HG03469 (cell line): ENCODE data around the gene APC2.
"Not testable (repeated sequence)": the region's sequence is repeated elsewhere in the genome, so short reads cannot be mapped to it uniquely, and the experiment has no call there.

Experiments
- ATAC-seq: cut with Tn5 transposase; IDR thresholded peaks from one replicate; pipeline ENCODE4 v1.9.1; 2021; ENCODE audit warnings: mild to moderate bottlenecking, moderate library complexity, moderate number of reproducible peaks; ENCODE audit not compliant: unreplicated experiment

The APC2 gene

GRCh38 chr19:1429750-1430149 lies 20.2 kb upstream of the APC2 start:
- ATAC-seq: no peak

DNA sequence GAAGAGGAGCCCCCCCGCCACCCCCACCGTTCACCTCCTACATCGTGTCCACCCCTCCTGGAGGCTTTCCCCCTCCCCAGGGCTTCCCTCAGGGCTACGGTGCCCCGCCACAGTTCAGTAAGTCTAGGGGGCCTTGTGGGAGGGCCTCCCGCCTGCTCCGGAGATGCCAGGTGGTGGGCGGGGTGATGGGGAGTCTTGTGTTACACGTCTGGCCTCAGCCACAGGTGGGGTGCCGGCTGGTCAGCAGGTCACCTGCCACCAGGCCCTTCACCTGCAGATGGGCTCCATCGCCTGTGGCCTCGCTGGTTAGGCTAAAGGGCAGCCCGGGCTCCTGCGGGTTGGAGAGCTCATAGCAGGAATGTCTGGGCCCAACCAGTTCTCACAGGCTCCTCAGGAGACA lies 19.7 kb upstream of the APC2 start:
- ATAC-seq: no peak

DNA sequence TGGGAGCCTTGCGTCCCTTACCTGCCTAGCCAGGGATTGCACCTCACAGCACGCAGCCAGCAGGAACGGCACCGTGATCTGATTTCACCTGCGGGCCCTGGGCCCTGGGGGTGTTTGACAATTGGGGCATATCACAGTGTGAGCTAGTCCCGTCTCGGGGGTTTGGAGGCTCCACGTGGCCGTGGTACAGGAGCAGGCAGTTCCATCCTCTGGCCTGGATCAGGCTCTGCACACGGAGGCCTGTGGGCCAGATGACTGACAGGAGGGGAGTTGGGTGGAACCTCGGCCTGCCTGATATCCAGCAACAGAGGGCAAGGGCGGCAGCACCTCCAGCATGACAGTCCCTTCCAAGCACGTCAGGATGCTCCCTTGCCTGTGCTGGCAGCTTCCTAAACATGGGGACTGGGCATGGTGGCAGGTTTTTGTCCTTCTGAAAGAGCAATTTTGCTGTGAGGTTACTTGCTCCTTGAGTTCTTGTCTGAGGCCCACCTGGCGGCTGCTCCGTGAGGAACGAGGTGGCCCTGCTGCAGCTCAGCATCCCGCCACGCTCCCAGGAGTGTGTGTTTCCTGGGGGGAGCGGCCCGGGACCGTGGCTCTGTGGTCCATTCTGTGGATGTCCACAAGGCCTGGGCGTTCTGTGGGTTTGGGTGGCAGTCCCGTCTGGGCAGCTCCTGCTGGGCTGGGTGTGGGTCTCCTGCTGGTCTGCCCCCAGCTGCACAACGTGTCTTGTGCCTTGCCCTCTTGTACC lies 18.0 kb upstream of the APC2 start:
- no peak for ATAC-seq

- no peak for ATAC-seq
These were observed 17.4 kb upstream of the APC2 start for GRCh38 chr19:1432507-1432887.

- no peak for ATAC-seq
These were observed 16.5 kb upstream of the APC2 start for GRCh38 chr19:1433119-1434039.

DNA sequence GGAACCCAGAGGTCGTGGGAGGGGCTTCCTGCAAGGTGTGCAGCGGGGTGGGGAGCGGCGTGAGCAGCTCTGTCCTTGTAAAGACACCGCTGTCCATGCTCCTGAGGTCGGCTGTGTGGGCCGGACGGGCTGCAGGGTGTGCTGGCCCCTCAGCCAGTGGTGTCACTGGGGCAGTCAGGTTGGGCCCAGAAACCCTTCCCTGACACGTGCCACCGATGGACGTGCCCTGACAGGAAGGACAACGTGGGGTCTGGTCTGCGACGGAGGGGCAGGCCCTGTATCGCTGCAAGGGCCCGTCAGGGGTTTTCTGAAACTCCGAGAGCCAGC lies 15.9 kb upstream of the APC2 start:
- ATAC-seq: no peak

DNA sequence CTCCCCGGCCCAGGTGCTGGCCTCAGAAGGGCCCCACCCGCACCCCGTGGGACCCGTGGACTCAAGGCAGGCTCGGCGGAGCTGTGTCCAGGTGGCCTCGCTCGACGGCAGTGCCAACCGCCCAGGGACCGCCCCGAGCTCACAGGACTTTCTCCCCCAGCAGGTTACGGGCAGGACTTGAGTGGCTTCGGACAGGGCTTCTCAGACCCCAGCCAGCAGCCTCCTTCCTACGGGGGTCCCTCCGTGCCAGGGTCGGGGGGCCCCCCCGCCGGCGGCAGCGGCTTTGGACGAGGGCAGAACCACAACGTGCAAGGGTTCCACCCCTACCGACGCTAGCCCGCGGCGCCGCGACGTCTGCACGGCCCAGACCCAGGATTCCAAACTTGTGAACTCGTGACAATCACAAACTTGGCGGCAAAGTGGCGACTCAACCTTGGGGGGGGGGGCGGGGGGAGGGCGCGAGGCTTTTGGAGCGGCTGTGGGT lies 15.3 kb upstream of the APC2 start:
- ATAC-seq: no peak

GRCh38 chr19:1435378-1435989 lies 14.4 kb upstream of the APC2 start:
- ATAC-seq: no peak

GRCh38 chr19:1437609-1438008 lies 12.3 kb upstream of the APC2 start:
- ATAC-seq: no peak

- ATAC-seq: no peak
These were observed 11.6 kb upstream of the APC2 start, which contains the start of gene RPS15 for GRCh38 chr19:1438035-1438932. Gene RPS15, plus strand, starts transcription at chr19:1438396. Its CDS starts 30 bp downstream, at chr19:1438426.

DNA sequence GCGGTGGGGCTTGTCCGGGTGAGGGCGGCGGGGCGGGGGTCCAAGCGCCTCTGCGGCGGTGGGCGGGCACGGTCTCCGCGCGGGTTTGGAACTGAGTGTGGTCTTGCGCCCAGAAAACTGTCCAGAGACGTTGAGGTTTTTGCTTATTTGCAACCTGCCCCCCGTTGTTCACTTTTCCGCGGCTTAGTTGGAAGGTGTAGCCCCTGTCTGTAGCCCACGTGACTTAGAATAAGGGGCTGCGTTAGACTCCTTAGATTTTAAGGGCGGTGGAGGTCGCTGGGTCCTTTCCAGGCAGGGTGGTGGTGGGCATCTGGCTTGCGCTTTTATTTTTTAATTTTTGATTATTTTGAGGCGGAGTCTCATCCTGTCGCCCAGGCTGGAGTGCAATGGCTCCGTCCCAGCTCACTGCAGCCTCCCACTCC lies 11.0 kb upstream of the APC2 start:
- no peak for ATAC-seq

- not testable (repeated sequence) for ATAC-seq
These were observed 10.2 kb upstream of the APC2 start for GRCh38 chr19:1439525-1440417.

DNA sequence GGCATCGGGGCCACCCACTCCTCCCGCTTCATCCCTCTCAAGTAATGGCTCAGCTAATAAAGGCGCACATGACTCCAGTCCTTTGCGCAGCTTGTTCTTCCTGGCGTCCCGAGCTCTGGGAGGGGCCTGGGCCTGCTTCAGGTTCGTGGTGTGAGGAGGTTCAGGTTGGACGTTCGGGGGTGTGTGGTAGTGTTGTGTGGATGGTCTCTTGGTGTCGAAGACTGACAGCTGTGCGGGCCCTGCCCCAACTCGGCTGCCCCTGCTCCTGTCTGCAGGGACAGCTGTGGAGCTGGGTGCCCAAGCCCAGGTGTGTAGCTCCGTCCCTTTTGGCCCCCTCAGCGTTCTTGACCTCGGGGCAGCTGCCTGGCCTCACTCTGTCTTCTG lies 9.5 kb upstream of the APC2 start:
- ATAC-seq: no peak

- ATAC-seq: no peak
These were observed 8.9 kb upstream of the APC2 start for GRCh38 chr19:1441022-1441426.

DNA sequence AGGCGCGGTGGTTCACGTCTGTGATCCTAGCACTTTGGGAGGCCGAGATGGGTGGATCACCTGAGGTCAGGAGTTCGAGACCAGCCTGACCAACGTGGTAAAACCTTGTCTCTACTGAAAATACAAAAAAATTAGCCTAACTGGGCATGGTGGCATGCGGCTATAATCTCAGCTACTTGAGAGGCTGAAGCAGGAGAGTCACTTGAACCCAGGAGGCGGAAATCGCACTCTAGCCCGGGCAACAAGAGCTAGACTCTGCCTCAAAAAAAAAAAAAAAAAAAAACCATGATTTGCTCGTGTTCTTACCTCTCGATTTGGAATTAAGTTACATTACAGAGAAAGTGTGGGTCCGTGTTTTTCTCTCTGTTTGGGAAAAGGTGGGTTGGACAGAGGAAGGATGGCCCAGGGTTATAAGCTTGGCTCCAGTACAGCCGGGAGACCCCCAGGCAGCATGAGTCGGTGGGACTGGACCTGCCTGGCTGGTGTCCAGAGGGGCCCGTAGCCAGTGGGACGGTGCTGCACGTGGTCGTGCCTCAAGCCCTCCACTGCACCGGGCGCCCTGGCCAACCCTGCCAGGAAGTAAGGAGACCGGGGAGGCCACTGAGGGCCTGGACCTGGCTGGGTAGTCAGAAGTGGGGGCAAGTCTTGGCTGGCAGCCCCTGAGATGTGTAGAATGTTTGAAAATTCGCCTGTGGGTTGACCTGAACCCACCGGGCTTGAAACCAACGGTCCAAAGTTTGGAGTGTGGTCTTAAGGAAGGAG lies 8.1 kb upstream of the APC2 start:
- ATAC-seq: no peak

GRCh38 chr19:1445185-1445931 lies 4.6 kb upstream of the APC2 start:
- no peak for ATAC-seq

- no peak for ATAC-seq
These were observed 3.8 kb upstream of the APC2 start for GRCh38 chr19:1445932-1446712.
